ENCODE measurements around the gene FAM13A.

FAM13A gene

DNA sequence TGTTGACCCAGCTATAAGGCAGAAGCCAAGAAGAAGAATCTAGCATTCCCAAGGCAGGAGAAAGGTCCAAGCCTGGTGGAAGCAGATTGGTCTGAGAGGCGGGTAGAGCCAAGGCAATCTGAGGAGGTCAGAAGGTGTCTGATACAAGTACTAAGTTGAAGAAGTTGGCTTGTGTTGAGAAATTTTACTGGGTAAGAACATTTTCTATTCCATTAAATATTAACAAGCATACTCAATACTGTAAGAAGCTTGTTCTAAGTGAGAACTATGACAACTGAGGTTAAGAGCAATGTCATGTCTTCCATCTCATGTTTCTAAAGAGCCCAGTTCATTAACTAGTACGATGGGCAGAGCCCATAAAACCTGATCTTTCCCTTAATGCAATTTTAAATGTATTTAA, 75.0 kb downstream of the FAM13A start:
- TF ChIP-seq, protein P1, sequence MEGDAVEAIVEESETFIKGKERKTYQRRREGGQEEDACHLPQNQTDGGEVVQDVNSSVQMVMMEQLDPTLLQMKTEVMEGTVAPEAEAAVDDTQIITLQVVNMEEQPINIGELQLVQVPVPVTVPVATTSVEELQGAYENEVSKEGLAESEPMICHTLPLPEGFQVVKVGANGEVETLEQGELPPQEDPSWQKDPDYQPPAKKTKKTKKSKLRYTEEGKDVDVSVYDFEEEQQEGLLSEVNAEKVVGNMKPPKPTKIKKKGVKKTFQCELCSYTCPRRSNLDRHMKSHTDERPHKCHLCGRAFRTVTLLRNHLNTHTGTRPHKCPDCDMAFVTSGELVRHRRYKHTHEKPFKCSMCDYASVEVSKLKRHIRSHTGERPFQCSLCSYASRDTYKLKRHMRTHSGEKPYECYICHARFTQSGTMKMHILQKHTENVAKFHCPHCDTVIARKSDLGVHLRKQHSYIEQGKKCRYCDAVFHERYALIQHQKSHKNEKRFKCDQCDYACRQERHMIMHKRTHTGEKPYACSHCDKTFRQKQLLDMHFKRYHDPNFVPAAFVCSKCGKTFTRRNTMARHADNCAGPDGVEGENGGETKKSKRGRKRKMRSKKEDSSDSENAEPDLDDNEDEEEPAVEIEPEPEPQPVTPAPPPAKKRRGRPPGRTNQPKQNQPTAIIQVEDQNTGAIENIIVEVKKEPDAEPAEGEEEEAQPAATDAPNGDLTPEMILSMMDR (IDR thresholded peaks at IDR 0.05; ENCODE audit: control extremely low read depth, extremely low read depth, low read depth, missing control alignments) = no peak
- DNase-seq (ENCODE audit: extremely low spot score) = no peak
- POLR2A ChIA-PET = no interaction called here
- CTCF ChIA-PET = no interaction called here

DNA sequence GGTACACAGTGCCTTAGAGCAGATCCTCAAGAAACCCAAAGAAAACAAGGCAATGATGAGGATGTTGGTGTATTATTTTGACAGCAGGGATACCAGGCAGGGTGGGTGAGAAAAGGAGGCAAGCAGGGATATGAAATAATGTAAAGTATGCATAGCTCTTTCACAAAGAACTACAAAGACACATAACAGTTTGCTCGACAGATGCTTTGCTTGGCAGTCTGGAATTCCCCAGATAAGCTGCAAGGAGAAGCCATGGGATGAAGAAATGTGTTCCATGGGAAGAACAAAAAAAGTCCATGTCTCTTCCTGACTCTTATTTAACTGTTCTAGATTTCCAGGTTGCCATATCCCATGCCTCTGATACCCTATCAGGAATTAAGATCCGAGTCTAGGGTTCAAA, 75.4 kb downstream of the FAM13A start:
- DNase-seq (ENCODE audit: extremely low spot score) = no peak
- ChIA-PET CTCF (no interaction called here), POLR2A (no interaction called here)
- TF ChIP-seq, protein P1 (IDR thresholded peaks at IDR 0.05; ENCODE audit: control extremely low read depth, extremely low read depth, low read depth, missing control alignments) = no peak

DNA sequence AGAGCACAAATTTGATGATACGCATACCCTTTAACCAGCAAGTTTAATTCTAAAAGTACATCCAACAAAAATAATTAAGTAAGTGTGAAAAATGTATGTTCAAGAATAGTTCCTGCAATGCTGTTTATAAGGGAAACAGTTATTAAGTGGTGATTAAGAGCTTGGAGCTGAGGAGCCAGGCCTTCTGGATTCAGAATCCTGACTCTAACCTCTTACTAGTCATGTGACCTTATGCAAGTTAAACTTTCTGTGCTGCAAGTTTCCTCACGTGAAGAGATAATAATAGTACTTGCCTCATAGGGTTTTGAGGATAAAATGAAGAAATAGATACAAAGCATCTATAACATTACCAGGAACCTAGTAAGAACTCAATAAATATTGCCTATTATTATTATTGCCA, 77.7 kb downstream of the FAM13A start:
- DNase-seq (ENCODE audit: extremely low spot score) = no peak
- ChIA-PET POLR2A (no interaction called here), CTCF (interaction anchor here (0.9 to 1.1 kb wide), 3 partner anchors 44 to 440 kb away, joined by 3 to 4 read pairs (median 3); no protein-coding TSS in a partner anchor)
- TF ChIP-seq, protein P1 (IDR thresholded peaks at IDR 0.05; ENCODE audit: control extremely low read depth, extremely low read depth, low read depth, missing control alignments) = no peak

GRCh38 chr4:88976775-88977035, 80.3 kb downstream of the FAM13A start:
- DNase-seq (ENCODE audit: extremely low spot score) = no peak
- TF ChIP-seq, protein P1 (IDR thresholded peaks at IDR 0.05; ENCODE audit: control extremely low read depth, extremely low read depth, low read depth, missing control alignments) = no peak
- POLR2A ChIA-PET = no interaction called here
- CTCF ChIA-PET = no interaction called here

- TF ChIP-seq, protein P1 (IDR thresholded peaks at IDR 0.05; ENCODE audit: control extremely low read depth, extremely low read depth, low read depth, missing control alignments) = no peak
- CTCF ChIA-PET = no interaction called here
- POLR2A ChIA-PET = no interaction called here
- no peak for DNase-seq (ENCODE audit: extremely low spot score)
These were observed 80.8 kb downstream of the FAM13A start for GRCh38 chr4:88975958-88976774.

GRCh38 chr4:88971536-88971935, 85.4 kb downstream of the FAM13A start:
- POLR2A ChIA-PET = no interaction called here
- no peak for DNase-seq (ENCODE audit: extremely low spot score)
- CTCF ChIA-PET = no interaction called here
- TF ChIP-seq, protein P1 (IDR thresholded peaks at IDR 0.05; ENCODE audit: control extremely low read depth, extremely low read depth, low read depth, missing control alignments) = no peak

Data from GM10248 (cell line).